Measurements from ENCODE around the gene TSPAN5.

Gene TSPAN5

GRCh38 chr4:98447648-98448047 lies 210.8 kb downstream of the TSPAN5 start:
- 0 out of 3 replicates have a peak, but pooled peaks have one; percentile 32 for ATAC-seq
- TF ChIP-seq PPARA (CRISPR knock-in tag; IDR thresholded peaks at IDR 0.05; ENCODE audit: borderline replicate concordance): no peak
- TF ChIP-seq ESRRG (CRISPR knock-in tag; IDR thresholded peaks at IDR 0.05): no peak
- no peak for TF ChIP-seq CSDC2 (CRISPR knock-in tag; IDR thresholded peaks at IDR 0.05)
- no peak for TF ChIP-seq ZFP3 (CRISPR knock-in tag; IDR thresholded peaks at IDR 0.05)
- no peak for TF ChIP-seq ZNF565 (CRISPR knock-in tag; conservative IDR thresholded peaks at IDR 0.05; ENCODE audit: low read depth)
- TF ChIP-seq CREB5 (CRISPR knock-in tag; IDR thresholded peaks at IDR 0.05; ENCODE audit: low read depth): no peak
- TF ChIP-seq ARNTL (CRISPR knock-in tag; IDR thresholded peaks at IDR 0.05; ENCODE audit: borderline replicate concordance, low read depth): no peak
- TF ChIP-seq ISL1 (CRISPR knock-in tag; IDR thresholded peaks at IDR 0.05): no peak
- TF ChIP-seq RARB (CRISPR knock-in tag; IDR thresholded peaks at IDR 0.05): no peak
- TF ChIP-seq, protein P1, sequence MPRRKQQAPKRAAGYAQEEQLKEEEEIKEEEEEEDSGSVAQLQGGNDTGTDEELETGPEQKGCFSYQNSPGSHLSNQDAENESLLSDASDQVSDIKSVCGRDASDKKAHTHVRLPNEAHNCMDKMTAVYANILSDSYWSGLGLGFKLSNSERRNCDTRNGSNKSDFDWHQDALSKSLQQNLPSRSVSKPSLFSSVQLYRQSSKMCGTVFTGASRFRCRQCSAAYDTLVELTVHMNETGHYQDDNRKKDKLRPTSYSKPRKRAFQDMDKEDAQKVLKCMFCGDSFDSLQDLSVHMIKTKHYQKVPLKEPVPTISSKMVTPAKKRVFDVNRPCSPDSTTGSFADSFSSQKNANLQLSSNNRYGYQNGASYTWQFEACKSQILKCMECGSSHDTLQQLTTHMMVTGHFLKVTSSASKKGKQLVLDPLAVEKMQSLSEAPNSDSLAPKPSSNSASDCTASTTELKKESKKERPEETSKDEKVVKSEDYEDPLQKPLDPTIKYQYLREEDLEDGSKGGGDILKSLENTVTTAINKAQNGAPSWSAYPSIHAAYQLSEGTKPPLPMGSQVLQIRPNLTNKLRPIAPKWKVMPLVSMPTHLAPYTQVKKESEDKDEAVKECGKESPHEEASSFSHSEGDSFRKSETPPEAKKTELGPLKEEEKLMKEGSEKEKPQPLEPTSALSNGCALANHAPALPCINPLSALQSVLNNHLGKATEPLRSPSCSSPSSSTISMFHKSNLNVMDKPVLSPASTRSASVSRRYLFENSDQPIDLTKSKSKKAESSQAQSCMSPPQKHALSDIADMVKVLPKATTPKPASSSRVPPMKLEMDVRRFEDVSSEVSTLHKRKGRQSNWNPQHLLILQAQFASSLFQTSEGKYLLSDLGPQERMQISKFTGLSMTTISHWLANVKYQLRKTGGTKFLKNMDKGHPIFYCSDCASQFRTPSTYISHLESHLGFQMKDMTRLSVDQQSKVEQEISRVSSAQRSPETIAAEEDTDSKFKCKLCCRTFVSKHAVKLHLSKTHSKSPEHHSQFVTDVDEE (CRISPR knock-in tag; IDR thresholded peaks at IDR 0.05): no peak
- TF ChIP-seq POU6F1 (CRISPR knock-in tag; IDR thresholded peaks at IDR 0.05; ENCODE audit: borderline replicate concordance, low read depth): no peak
- TF ChIP-seq TCF4 (CRISPR knock-in tag; IDR thresholded peaks at IDR 0.05; ENCODE audit: borderline replicate concordance): no peak
- no peak for TF ChIP-seq OSR1 (CRISPR knock-in tag; IDR thresholded peaks at IDR 0.05)
- no peak for TF ChIP-seq ZC3H10 (CRISPR knock-in tag; IDR thresholded peaks at IDR 0.05)

- TF ChIP-seq CREB5 (CRISPR knock-in tag; IDR thresholded peaks at IDR 0.05; ENCODE audit: low read depth) (no peak), ZFP30 (CRISPR knock-in tag; IDR thresholded peaks at IDR 0.05) (no peak), TOX (CRISPR knock-in tag; IDR thresholded peaks at IDR 0.05; ENCODE audit: borderline replicate concordance) (no peak), ZNF565 (CRISPR knock-in tag; conservative IDR thresholded peaks at IDR 0.05; ENCODE audit: low read depth) (no peak), ZC3H10 (CRISPR knock-in tag; IDR thresholded peaks at IDR 0.05) (no peak), RARB (CRISPR knock-in tag; IDR thresholded peaks at IDR 0.05) (no peak), OSR1 (CRISPR knock-in tag; IDR thresholded peaks at IDR 0.05) (no peak), ESRRG (CRISPR knock-in tag; IDR thresholded peaks at IDR 0.05) (no peak), ISL1 (CRISPR knock-in tag; IDR thresholded peaks at IDR 0.05) (no peak), TCF4 (CRISPR knock-in tag; IDR thresholded peaks at IDR 0.05; ENCODE audit: borderline replicate concordance) (no peak), CSRNP3 (CRISPR knock-in tag; IDR thresholded peaks at IDR 0.05) (no peak)
- TF ChIP-seq, protein P1 (CRISPR knock-in tag; IDR thresholded peaks at IDR 0.05): no peak
- ATAC-seq: no peak
Observed at GRCh38 chr4:98446499-98447375, 211.7 kb downstream of the TSPAN5 start.

Measured in SK-N-SH treated with all-trans-retinoic acid at 6 μM for 48 hours (cell line).